GM23338 (cell line): ENCODE measurements around the gene SRR.

Experiments
- CTCF ChIP-seq, 2 experiments: fragments of 200-600 bp in 1 of 2; sonication (generic) in 1 of 2; conservative IDR thresholded peaks; 2 replicates each; pipeline versions ENCODE4 v1.5.1 to v1.6.1; 2016 to 2017; ENCODE audit warnings: antibody characterized with exemption in 2 of 2, low read depth in 2 of 2, mild to moderate bottlenecking in 2 of 2, moderate library complexity in 1 of 2
- EZH2 ChIP-seq: fragments of 200-600 bp; sonication (generic); IDR thresholded peaks from one replicate; pipeline ENCODE4 v1.8.0; 2017; ENCODE audit warnings: antibody characterized with exemption, mild to moderate bottlenecking, low read depth; ENCODE audit not compliant: unreplicated experiment
- EZH2phosphoT487 ChIP-seq: fragments of 200-600 bp; sonication (generic); IDR thresholded peaks from one replicate; pipeline ENCODE4 v1.8.1; 2018; ENCODE audit warnings: antibody characterized with exemption; ENCODE audit not compliant: unreplicated experiment
- JUNB ChIP-seq: IDR thresholded peaks from one replicate; pipeline ENCODE4 v1.6.1; 2016; ENCODE audit warnings: antibody characterized with exemption; ENCODE audit not compliant: unreplicated experiment
- POLR2AphosphoS5 ChIP-seq: IDR thresholded peaks from 2 replicates; pipeline ENCODE4 v1.6.1; 2016; ENCODE audit warnings: antibody characterized with exemption, low read depth
- REST ChIP-seq: IDR thresholded peaks from one replicate; pipeline ENCODE4 v1.6.1; 2018; ENCODE audit warnings: antibody characterized with exemption; ENCODE audit not compliant: unreplicated experiment
- ZNF331 ChIP-seq: fragments of 250-450 bp; sonication (Bioruptor Pico); IDR thresholded peaks from 2 replicates; pipeline ENCODE4 v1.5.0; 2020; ENCODE audit warnings: low read depth, mild to moderate bottlenecking, moderate library complexity

GRCh38 chr17:2317796-2318195 lies 14.0 kb downstream of the SRR start:
- TF ChIP-seq CTCF (conservative IDR thresholded peaks at IDR 0.05; ENCODE audit: low read depth in 2 of 2) = no peak
- TF ChIP-seq REST = no peak
- no peak for TF ChIP-seq EZH2
- no peak for TF ChIP-seq JUNB
- no peak for TF ChIP-seq EZH2phosphoT487
- no peak for TF ChIP-seq POLR2AphosphoS5
- no peak for TF ChIP-seq ZNF331 (CRISPR knock-in tag)
